OCI-LY7 (cell line): ENCODE data around the gene LRRC36. TPM values are rescaled to one million over a fixed set of nuclear protein-coding genes. Genes with fewer than 3 reads are reported as not detected.

Experiments
- BruUV-seq: library from RNA; stranded (reverse); fragments of 400-500 nt; replicated peaks from 2 replicates; lab custom pipeline; 2021; lab: Mats Ljungman, UMichigan
- CTCF ChIA-PET: fragments of 300-600 bp; sonication (Branson Sonifier 250); formaldehyde crosslinking; loops from one replicate; lab custom pipeline; 2022; ENCODE audit warnings: antibody characterized with exemption; ENCODE audit not compliant: unreplicated experiment; lab: Charles Lee
- POLR2A ChIA-PET: fragments of 300-600 bp; sonication (Branson Sonifier 250); formaldehyde crosslinking; loops from one replicate; lab custom pipeline; 2022; ENCODE audit warnings: antibody characterized with exemption; lab: Charles Lee
- DNase-seq: peaks from one replicate; pipeline ENCODE4 v3.0.0-alpha.2; 2015; ENCODE audit warnings: low spot score
- H2AFZ ChIP-seq: fragments of 200-600 bp; sonication (generic), shearing (Covaris generic); 2 replicates; pipeline ENCODE4 v1.6.1; 2014; ENCODE audit warnings: mild to moderate bottlenecking, antibody characterized with exemption, low read length, moderate library complexity
- H3K27ac ChIP-seq: fragments of 200-600 bp; sonication (generic); 2 replicates; pipeline ENCODE4 v1.5.1; 2014; ENCODE audit warnings: mixed run types, low read depth, mild to moderate bottlenecking, moderate library complexity, low read length, inconsistent platforms; ENCODE audit not compliant: poor library complexity, severe bottlenecking
- H3K36me3 ChIP-seq: fragments of 200-600 bp; sonication (generic); 2 replicates; pipeline ENCODE4 v1.6.1; 2014; ENCODE audit warnings: mild to moderate bottlenecking, antibody characterized with exemption, low read length, moderate library complexity, mixed read lengths; ENCODE audit not compliant: insufficient read depth
- H3K4me1 ChIP-seq: fragments of 200-600 bp; sonication (generic); 2 replicates; pipeline ENCODE4 v1.5.1; 2014; ENCODE audit warnings: mild to moderate bottlenecking, low read length; ENCODE audit not compliant: insufficient read depth, poor library complexity, severe bottlenecking
- H3K4me2 ChIP-seq: fragments of 200-600 bp; sonication (generic); 2 replicates; pipeline ENCODE4 v1.6.1; 2014; ENCODE audit warnings: mild to moderate bottlenecking, low read length
- H3K4me3 ChIP-seq: fragments of 200-600 bp; sonication (generic); 2 replicates; pipeline ENCODE4 v1.5.1; 2014; ENCODE audit warnings: mild to moderate bottlenecking, low read depth, low read length; ENCODE audit not compliant: poor library complexity, severe bottlenecking
- H3K79me2 ChIP-seq: fragments of 200-600 bp; sonication (generic); 2 replicates; pipeline ENCODE4 v1.6.1; 2016; ENCODE audit warnings: low read depth, mild to moderate bottlenecking, low read length, moderate library complexity, mixed read lengths; ENCODE audit not compliant: insufficient read depth
- H3K9me2 ChIP-seq: fragments of 200-600 bp; sonication (generic); 2 replicates; pipeline ENCODE4 v1.6.1; 2016; ENCODE audit warnings: mild to moderate bottlenecking, low read length, mixed read lengths; ENCODE audit not compliant: insufficient read depth
- H3K9me3 ChIP-seq: fragments of 200-600 bp; sonication (generic); 2 replicates; pipeline ENCODE4 v1.6.1; 2014; ENCODE audit warnings: mild to moderate bottlenecking, mixed run types, low read length, mixed read lengths
- H4K20me1 ChIP-seq: fragments of 200-600 bp; sonication (generic); 2 replicates; pipeline ENCODE4 v1.6.1; 2014; ENCODE audit warnings: mild to moderate bottlenecking, antibody characterized with exemption, low read length, moderate library complexity, mixed read lengths; ENCODE audit not compliant: insufficient read depth
- EZH2phosphoT487 ChIP-seq: fragments of 200-600 bp; sonication (generic); IDR thresholded peaks from 2 replicates; pipeline ENCODE4 v1.6.1; 2018; ENCODE audit warnings: low read depth, borderline replicate concordance, mild to moderate bottlenecking, mixed run types, antibody characterized with exemption, low read length, moderate library complexity, mixed read lengths
- intact Hi-C: fragments of 100-400 bp; cut with micrococcal nuclease; formaldehyde crosslinking; loops from one replicate; pipeline ENCODE4 v1.10.0; 2022; ENCODE audit not compliant: unreplicated experiment
- total RNA-seq, 2 experiments: library from RNA; depleted of rRNA in 1 of 2; stranded (reverse); fragments of >200 nt in 1 of 2; shearing (Covaris generic) in 1 of 2; gene quantifications; 2 replicates each; pipeline ENCODE4 v1.2.3, GENCODE V29; 2014 to 2022
- TF ChIP-seq, protein P1 (sequence below): fragments of 200-600 bp; sonication (generic); conservative IDR thresholded peaks from 2 replicates; pipeline ENCODE4 v1.5.1; 2014; ENCODE audit warnings: mild to moderate bottlenecking, antibody characterized with exemption, low read length, moderate library complexity, mixed read lengths

LRRC36 gene
- total RNA-seq, 2 experiments from 2014 or later: not detected

DNA sequence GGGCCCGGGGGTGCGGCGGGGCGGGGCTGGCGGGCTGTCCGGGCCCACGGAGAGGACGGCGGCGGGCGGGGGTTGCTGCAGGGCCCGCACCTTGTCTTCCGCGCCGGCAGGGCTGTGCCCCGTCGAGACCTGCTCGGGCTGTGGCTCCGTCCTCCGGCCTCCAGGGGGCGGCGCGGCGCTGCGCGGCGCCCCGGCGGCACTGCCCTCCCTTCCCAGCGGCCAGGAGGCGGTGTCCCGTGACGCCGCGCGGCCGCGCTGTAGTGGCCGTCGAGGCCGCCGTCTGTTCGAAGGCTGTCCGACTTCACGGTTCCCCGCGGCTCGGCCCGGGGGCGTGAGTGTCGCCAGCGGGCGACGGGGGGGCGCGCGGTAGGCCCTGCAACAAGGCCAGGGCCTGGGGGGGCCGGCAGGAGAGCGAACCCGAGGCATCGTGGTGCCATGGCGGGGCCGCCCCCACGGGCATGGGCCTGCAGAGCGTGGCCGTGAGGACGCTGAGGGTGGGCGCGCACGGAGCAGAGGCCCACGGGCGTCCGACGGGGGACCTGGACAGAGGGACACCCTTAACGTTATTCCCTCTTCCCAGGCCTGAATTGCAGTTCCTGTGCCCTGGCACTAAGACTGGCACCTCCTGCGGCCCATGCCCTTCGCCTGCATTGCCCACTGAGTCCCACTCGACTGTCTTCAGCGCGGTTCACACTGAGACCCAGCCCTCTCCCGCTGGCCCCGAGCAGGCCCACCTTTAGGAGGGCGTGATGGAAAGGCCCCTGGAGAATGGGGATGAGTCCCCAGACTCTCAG lies 47.1 kb upstream of the LRRC36 start, which contains the start of gene PLEKHG4:
Gene PLEKHG4, plus strand, starts transcription at position 237 of the 794 bp plus-strand sequence. Its CDS starts 513 bp downstream, at position 750.
- Histone ChIP-seq H3K27ac (no peak within 1 kb of the TSS), H3K4me2 (peak within 1 kb of the TSS; percentile 54; the same call in 1 of the 2 replicates), H3K79me2 (no peaks in the 10 kb centered on the region), H4K20me1 (no peaks in the 10 kb centered on the region), H2AFZ (peak within 1 kb of the TSS; percentile 16; the same call in 1 of the 2 replicates), H3K4me1 (no peaks in the 10 kb centered on the region), H3K9me2 (no peaks in the 10 kb centered on the region), H3K4me3 (peak within 1 kb of the TSS; percentile 53), H3K9me3 (no peaks in the 10 kb centered on the region), H3K36me3 (no peaks in the 10 kb centered on the region)
- intact Hi-C loops: loop anchor here (1.0 to 5.0 kb wide), 2 partner anchors 60 to 118 kb away; no protein-coding TSS in a partner anchor
- CTCF ChIA-PET: no interaction called here
- peak; percentile 46 for DNase-seq
- POLR2A ChIA-PET: no interaction called here
- TF ChIP-seq, protein P1, sequence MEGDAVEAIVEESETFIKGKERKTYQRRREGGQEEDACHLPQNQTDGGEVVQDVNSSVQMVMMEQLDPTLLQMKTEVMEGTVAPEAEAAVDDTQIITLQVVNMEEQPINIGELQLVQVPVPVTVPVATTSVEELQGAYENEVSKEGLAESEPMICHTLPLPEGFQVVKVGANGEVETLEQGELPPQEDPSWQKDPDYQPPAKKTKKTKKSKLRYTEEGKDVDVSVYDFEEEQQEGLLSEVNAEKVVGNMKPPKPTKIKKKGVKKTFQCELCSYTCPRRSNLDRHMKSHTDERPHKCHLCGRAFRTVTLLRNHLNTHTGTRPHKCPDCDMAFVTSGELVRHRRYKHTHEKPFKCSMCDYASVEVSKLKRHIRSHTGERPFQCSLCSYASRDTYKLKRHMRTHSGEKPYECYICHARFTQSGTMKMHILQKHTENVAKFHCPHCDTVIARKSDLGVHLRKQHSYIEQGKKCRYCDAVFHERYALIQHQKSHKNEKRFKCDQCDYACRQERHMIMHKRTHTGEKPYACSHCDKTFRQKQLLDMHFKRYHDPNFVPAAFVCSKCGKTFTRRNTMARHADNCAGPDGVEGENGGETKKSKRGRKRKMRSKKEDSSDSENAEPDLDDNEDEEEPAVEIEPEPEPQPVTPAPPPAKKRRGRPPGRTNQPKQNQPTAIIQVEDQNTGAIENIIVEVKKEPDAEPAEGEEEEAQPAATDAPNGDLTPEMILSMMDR: peak; percentile 65
- no peak for TF ChIP-seq EZH2phosphoT487
- no TSS peak for BruUV-seq

DNA sequence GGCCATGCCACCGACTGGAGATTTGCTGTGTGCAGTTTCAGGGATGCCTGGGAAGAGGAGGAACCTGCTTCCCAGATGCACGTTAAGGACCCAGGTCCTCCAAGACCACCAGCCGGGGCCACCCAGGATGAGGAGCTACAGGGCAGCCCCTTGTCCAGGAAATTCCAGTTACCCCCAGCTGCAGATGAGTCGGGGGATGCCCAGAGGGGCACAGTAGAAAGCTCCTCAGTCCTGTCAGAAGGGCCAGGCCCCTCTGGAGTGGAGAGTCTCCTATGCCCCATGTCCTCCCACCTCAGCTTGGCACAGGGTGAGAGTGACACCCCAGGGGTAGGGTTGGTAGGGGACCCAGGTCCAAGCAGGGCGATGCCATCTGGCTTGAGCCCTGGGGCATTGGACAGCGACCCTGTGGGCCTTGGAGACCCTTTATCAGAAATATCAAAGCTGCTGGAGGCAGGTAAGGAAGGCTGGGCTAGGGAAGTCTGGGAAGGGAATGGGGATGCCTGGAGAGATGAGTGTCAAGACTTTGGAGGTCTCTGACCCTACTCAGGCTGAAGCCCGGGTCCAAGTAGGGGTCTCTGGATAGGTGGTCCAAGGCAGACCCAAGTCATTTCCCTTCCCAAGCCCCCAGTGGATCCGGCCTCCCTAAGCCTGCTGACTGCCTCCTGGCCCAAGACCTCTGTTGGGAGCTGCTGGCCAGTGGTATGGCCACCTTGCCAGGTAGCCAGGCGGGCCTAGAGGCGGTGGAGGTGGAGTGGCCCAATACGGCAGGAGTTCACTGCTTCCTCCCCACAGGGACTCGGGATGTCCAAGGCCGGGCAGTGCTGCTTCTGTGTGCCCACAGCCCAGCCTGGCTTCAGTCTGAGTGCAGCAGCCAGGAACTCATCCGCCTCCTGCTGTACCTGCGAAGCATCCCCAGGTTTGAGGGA lies 46.3 kb upstream of the LRRC36 start:
- intact Hi-C loops: no loop called here
- no peaks in the 10 kb centered on the region for H3K36me3 ChIP-seq
- H3K27ac ChIP-seq: no peak overlapping the region
- TF ChIP-seq, protein P1: no peak
- TF ChIP-seq EZH2phosphoT487: no peak
- H2AFZ ChIP-seq: no peak overlapping the region
- no peaks in the 10 kb centered on the region for H3K79me2 ChIP-seq
- no peaks in the 10 kb centered on the region for H3K4me1 ChIP-seq
- ChIA-PET CTCF (no interaction called here), POLR2A (no interaction called here)
- no peaks in the 10 kb centered on the region for H3K9me3 ChIP-seq
- no peak overlapping the region for H3K4me3 ChIP-seq
- H3K9me2 ChIP-seq: no peaks in the 10 kb centered on the region
- no peak overlapping the region for H3K4me2 ChIP-seq
- H4K20me1 ChIP-seq: no peaks in the 10 kb centered on the region
- DNase-seq: no peak
- BruUV-seq: no TSS peak
